ENCODE measurements around the gene RPS6KA5.

Gene RPS6KA5

DNA sequence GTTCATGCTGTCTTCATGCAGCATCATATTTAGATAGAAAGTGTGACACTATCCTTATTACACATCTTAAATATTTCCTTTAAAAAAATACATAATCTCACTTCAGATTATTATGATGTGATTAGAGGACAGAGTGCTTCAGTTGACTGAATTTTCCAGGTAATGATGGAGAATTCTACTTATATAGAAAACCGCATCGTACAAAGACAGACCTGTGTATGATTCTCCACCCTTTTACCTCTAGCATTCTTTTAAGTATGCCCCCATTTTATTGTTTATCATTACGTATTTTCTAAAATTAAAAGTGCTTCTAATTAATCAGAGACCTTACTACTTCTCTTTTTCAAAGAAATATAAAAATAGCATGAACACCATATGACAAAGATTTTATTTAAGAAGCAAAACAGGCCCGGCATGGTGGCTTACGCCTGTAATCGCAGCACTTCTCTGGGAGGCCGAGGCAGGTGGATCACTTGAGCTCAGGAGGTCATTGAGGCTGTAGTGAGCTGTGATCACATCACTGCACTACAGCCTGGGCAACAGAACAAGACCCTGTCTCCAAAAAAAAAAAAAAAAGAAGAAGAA lies 13.9 kb downstream of the RPS6KA5 start:
- Histone ChIP-seq H3K4me1 (ENCODE audit: control insufficient read depth, low read length) (peaks cover 50% of the 10 kb centered on the region), H3K27me3 (ENCODE audit: control insufficient read depth, low read length) (no peaks in the 10 kb centered on the region), H3K9me2 (replicated peaks; ENCODE audit: control insufficient read depth, low read length) (no peaks in the 10 kb centered on the region), H3F3A (ENCODE audit: control insufficient read depth, insufficient read depth) (no peaks in the 10 kb centered on the region), H3K4me3 (ENCODE audit: low read length) (peak overlapping the region; percentile 49), H3K4me2 (ENCODE audit: low read length) (peak overlapping the region; percentile 64), H3K9me3 (ENCODE audit: control insufficient read depth, insufficient read depth, low read length) (no peaks in the 10 kb centered on the region), H4K20me1 (ENCODE audit: control insufficient read depth, insufficient read depth, low read depth, low read length) (no peaks in the 10 kb centered on the region), H3K36me3 (ENCODE audit: control insufficient read depth, low read length) (no peaks in the 10 kb centered on the region), H3K79me2 (ENCODE audit: control insufficient read depth, low read length) (peaks cover 47% of the 10 kb centered on the region), H3K27ac (ENCODE audit: low read depth, low read length) (peak overlapping the region; percentile 31)
- TF ChIP-seq EZH2phosphoT487 (IDR thresholded peaks at IDR 0.05; ENCODE audit: borderline replicate concordance, low read length), result no peak
- TF ChIP-seq, protein P1, sequence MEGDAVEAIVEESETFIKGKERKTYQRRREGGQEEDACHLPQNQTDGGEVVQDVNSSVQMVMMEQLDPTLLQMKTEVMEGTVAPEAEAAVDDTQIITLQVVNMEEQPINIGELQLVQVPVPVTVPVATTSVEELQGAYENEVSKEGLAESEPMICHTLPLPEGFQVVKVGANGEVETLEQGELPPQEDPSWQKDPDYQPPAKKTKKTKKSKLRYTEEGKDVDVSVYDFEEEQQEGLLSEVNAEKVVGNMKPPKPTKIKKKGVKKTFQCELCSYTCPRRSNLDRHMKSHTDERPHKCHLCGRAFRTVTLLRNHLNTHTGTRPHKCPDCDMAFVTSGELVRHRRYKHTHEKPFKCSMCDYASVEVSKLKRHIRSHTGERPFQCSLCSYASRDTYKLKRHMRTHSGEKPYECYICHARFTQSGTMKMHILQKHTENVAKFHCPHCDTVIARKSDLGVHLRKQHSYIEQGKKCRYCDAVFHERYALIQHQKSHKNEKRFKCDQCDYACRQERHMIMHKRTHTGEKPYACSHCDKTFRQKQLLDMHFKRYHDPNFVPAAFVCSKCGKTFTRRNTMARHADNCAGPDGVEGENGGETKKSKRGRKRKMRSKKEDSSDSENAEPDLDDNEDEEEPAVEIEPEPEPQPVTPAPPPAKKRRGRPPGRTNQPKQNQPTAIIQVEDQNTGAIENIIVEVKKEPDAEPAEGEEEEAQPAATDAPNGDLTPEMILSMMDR (IDR thresholded peaks at IDR 0.05; ENCODE audit: low read depth, low read length, poor library complexity, severe bottlenecking), result no peak

DNA sequence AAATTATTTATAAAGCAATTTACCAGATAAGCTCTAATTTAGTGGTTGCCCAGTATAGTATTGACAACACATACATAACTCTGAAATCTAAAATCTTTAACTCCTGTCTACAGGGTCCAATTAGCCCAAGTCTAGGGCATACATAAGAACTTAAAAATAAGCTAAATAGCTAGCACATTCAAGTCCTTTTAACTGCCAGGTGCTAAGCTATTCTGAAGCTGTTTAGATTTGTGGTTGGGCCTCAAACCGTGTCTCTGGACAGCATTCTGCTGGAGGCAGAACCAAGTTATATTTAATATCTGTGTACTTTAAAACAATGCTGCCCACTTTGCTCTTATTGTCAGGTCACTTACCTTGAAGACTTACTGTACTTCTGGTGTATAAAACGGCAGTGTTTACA lies 19.0 kb downstream of the RPS6KA5 start:
- no peaks in the 10 kb centered on the region for H3F3A ChIP-seq (ENCODE audit: control insufficient read depth, insufficient read depth)
- no peaks in the 10 kb centered on the region for H3K9me3 ChIP-seq (ENCODE audit: control insufficient read depth, insufficient read depth, low read length)
- peaks cover 22% of the 10 kb centered on the region for H3K79me2 ChIP-seq (ENCODE audit: control insufficient read depth, low read length)
- H3K4me3 ChIP-seq (ENCODE audit: low read length), result no peak overlapping the region
- H3K27me3 ChIP-seq (ENCODE audit: control insufficient read depth, low read length), result no peaks in the 10 kb centered on the region
- H3K27ac ChIP-seq (ENCODE audit: low read depth, low read length), result no peak overlapping the region
- H4K20me1 ChIP-seq (ENCODE audit: control insufficient read depth, insufficient read depth, low read depth, low read length), result no peaks in the 10 kb centered on the region
- no peaks in the 10 kb centered on the region for H3K9me2 ChIP-seq (replicated peaks; ENCODE audit: control insufficient read depth, low read length)
- peaks cover 34% of the 10 kb centered on the region for H3K4me1 ChIP-seq (ENCODE audit: control insufficient read depth, low read length)
- H3K36me3 ChIP-seq (ENCODE audit: control insufficient read depth, low read length), result no peaks in the 10 kb centered on the region
- TF ChIP-seq, protein P1 (IDR thresholded peaks at IDR 0.05; ENCODE audit: low read depth, low read length, poor library complexity, severe bottlenecking), result no peak
- TF ChIP-seq EZH2phosphoT487 (IDR thresholded peaks at IDR 0.05; ENCODE audit: borderline replicate concordance, low read length), result no peak
- peak overlapping the region; percentile 17 for H3K4me2 ChIP-seq (ENCODE audit: low read length)

DNA sequence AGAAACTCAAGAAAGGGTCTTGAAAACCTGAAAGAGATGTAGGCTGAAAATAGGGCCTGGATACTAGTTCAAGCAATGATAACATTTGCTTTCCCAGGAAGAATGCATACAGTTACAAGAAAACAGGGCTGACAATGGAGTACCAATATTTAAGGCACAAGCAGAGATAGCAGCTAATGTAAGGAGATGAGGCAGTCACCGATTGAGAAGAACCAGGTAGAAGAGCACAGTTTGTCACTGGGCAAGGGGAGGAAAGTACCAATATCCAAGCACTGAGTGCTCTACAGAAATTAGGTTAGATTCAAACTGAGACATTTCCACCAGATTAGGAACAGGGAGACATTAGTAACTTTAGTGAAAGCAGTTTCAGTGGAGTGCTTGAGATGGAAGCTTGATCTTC lies 19.9 kb downstream of the RPS6KA5 start:
- H3K27me3 ChIP-seq (ENCODE audit: control insufficient read depth, low read length), result no peaks in the 10 kb centered on the region
- H3F3A ChIP-seq (ENCODE audit: control insufficient read depth, insufficient read depth), result no peaks in the 10 kb centered on the region
- no peak overlapping the region for H3K4me2 ChIP-seq (ENCODE audit: low read length)
- no peaks in the 10 kb centered on the region for H3K9me2 ChIP-seq (replicated peaks; ENCODE audit: control insufficient read depth, low read length)
- peaks cover 25% of the 10 kb centered on the region for H3K4me1 ChIP-seq (ENCODE audit: control insufficient read depth, low read length)
- TF ChIP-seq EZH2phosphoT487 (IDR thresholded peaks at IDR 0.05; ENCODE audit: borderline replicate concordance, low read length), result no peak
- TF ChIP-seq, protein P1 (IDR thresholded peaks at IDR 0.05; ENCODE audit: low read depth, low read length, poor library complexity, severe bottlenecking), result no peak
- H3K27ac ChIP-seq (ENCODE audit: low read depth, low read length), result no peak overlapping the region
- H3K4me3 ChIP-seq (ENCODE audit: low read length), result no peak overlapping the region
- peaks cover 13% of the 10 kb centered on the region for H3K79me2 ChIP-seq (ENCODE audit: control insufficient read depth, low read length)
- no peaks in the 10 kb centered on the region for H3K9me3 ChIP-seq (ENCODE audit: control insufficient read depth, insufficient read depth, low read length)
- no peaks in the 10 kb centered on the region for H4K20me1 ChIP-seq (ENCODE audit: control insufficient read depth, insufficient read depth, low read depth, low read length)
- H3K36me3 ChIP-seq (ENCODE audit: control insufficient read depth, low read length), result no peaks in the 10 kb centered on the region

Data from DOHH2 (cell line).